Measurements from ENCODE around the gene VSTM4. TPM values are rescaled to one million over a fixed set of nuclear protein-coding genes. Genes with fewer than 3 reads are reported as not detected.

VSTM4 gene
- total RNA-seq, 1 experiment from 2014 or later: not detected

DNA sequence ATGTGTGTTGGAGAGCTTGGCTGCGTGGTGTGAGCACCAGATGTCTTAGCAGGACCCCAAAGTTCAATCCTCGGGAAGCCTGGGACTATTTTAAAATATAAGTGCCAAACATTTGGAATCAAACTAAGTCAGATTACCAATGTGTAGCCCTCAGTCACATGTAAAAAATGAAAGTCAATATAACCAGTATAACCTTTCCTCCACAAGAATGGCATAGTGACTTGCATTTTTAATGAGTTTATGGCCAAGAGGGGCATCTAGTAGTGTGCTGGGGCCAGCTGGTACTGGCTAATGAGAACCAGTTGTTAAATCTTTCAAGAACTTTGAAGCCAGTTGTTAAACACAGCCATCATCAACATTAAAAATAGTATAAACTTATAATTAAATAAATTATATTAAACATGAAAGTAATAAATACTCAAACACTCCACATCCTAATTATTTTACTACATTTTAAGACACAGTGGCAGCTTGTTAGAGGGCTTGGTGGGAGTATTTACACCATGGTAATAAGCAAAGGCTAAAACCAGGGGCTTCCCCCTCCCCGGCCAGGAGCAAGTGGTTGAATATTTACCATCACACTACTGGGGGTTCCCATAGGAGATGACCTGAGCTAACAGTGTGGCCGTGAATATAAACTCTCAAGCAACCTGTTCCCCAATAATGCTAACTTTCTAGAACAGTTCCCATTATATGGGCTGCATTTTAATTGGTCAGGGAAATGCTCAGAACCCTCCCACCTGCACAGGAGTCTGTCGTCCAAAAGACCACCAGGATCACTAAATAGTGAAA is 26.4 kb upstream of the VSTM4 start:
- Histone ChIP-seq H3F3A (ENCODE audit: insufficient read depth, low read depth) (no peaks in the 10 kb centered on the region), H4K20me1 (ENCODE audit: insufficient read depth) (no peaks in the 10 kb centered on the region), H3K27me3 (ENCODE audit: insufficient read depth, low read depth) (0 out of 2 replicates have a peak, but pooled peaks cover 5% of the 10 kb centered on the region), H3K4me2 (no peak overlapping the region), H3K36me3 (ENCODE audit: low read depth) (no peaks in the 10 kb centered on the region), H3K9me2 (ENCODE audit: insufficient read depth) (no peaks in the 10 kb centered on the region), H3K27ac (no peak overlapping the region), H3K4me3 (no peak overlapping the region), H2AFZ (no peak overlapping the region), H3K9me3 (ENCODE audit: insufficient read depth, low read depth) (no peaks in the 10 kb centered on the region), H3K79me2 (ENCODE audit: low read depth) (no peaks in the 10 kb centered on the region), H3K4me1 (replicated peaks; ENCODE audit: insufficient read depth) (no peaks in the 10 kb centered on the region)
- TF ChIP-seq EZH2 (IDR thresholded peaks at IDR 0.05; ENCODE audit: low read depth) (no peak), CTCF (conservative IDR thresholded peaks at IDR 0.05) (no peak)
- POLR2A ChIA-PET (ENCODE audit: unreplicated experiment): no interaction called here
- CTCF ChIA-PET: no interaction called here
- intact Hi-C loops (cut with micrococcal nuclease; ENCODE audit: unreplicated experiment): no loop called here
- no peak for DNase-seq
- BruUV-seq (replicated peaks): no TSS peak

DNA sequence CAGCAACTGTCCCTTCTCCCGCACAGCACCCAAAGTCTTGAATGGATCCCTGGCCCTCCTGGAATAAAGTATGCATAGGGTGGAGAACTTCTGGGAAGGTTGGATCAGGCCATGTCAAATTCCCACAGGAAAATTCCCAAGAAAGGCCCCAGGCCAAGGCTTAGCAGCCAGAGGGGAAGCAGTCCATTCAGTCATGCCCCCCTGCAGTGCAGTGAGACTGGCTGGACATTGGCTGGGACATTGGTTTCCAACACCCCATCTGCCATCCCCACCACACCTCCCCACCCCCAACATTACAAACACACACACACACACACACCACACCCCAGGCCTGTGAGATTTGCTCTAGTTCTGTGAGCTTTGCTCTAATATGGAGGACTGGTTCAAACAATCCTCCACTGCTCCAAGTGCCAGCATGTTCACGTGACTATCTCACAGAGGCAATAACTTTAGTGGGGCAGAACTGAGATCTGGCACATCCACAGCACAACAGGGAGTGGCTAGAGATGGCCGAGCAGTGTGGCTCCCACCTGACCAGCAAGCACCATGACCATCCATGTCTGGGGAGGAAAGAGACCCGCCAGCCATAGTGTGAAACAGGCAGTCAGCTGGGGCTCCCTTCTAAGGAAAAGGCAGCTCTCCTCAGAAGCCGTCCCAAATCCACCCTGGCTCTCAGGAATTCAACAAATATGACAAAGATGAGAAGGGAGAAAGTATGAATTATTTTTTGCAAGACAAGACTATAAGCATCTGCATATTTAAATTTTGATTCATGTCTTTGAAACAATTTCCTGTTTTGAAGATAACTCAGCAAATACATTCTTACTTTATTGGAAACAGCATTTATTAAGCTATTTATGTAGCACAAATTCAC is 25.2 kb upstream of the VSTM4 start:
- no peak overlapping the region for H2AFZ ChIP-seq
- CTCF ChIA-PET: no interaction called here

More for the DNA sequence above, 25.2 kb upstream of the VSTM4 start:
- intact Hi-C loops (cut with micrococcal nuclease; ENCODE audit: unreplicated experiment): no loop called here
- Histone ChIP-seq H3K36me3 (ENCODE audit: low read depth) (no peaks in the 10 kb centered on the region), H4K20me1 (ENCODE audit: insufficient read depth) (no peaks in the 10 kb centered on the region), H3K4me1 (replicated peaks; ENCODE audit: insufficient read depth) (no peaks in the 10 kb centered on the region), H3K79me2 (ENCODE audit: low read depth) (no peaks in the 10 kb centered on the region), H3K9me3 (ENCODE audit: insufficient read depth, low read depth) (no peaks in the 10 kb centered on the region), H3K27ac (no peak overlapping the region), H3K9me2 (ENCODE audit: insufficient read depth) (no peaks in the 10 kb centered on the region), H3K4me3 (no peak overlapping the region), H3K27me3 (ENCODE audit: insufficient read depth, low read depth) (0 out of 2 replicates have a peak, but pooled peaks cover 5% of the 10 kb centered on the region), H3K4me2 (no peak overlapping the region), H3F3A (ENCODE audit: insufficient read depth, low read depth) (no peaks in the 10 kb centered on the region)
- TF ChIP-seq CTCF (conservative IDR thresholded peaks at IDR 0.05) (no peak), EZH2 (IDR thresholded peaks at IDR 0.05; ENCODE audit: low read depth) (no peak)
- BruUV-seq (replicated peaks): no TSS peak
- POLR2A ChIA-PET (ENCODE audit: unreplicated experiment): no interaction called here
- DNase-seq: no peak

Data from PC-9 (cell line).